IPS-NIHi11 (cell line): ENCODE data around the gene OR2AJ1.
A peak's percentile ranks its signal among the peaks of the same experiment; 100 is the strongest.

ENCODE experiments used
- DNase-seq: peaks from one replicate; pipeline ENCODE4 v3.0.0; 2012; ENCODE audit warnings: mixed read lengths, low spot score

Gene OR2AJ1, protein sequence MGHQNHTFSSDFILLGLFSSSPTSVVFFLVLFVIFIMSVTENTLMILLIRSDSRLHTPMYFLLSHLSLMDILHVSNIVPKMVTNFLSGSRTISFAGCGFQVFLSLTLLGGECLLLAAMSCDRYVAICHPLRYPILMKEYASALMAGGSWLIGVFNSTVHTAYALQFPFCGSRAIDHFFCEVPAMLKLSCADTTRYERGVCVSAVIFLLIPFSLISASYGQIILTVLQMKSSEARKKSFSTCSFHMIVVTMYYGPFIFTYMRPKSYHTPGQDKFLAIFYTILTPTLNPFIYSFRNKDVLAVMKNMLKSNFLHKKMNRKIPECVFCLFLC

GRCh38 chr1:247924868-247925267 is at the start of gene OR2AJ1:
OR2AJ1 (plus strand) TSS chr1:247924889; CDS start chr1:247933769, 8,880 bp downstream.
- DNase-seq, result no peak

GRCh38 chr1:247883346-247883745 is 41.3 kb upstream of the OR2AJ1 start:
- no peak for DNase-seq

DNA sequence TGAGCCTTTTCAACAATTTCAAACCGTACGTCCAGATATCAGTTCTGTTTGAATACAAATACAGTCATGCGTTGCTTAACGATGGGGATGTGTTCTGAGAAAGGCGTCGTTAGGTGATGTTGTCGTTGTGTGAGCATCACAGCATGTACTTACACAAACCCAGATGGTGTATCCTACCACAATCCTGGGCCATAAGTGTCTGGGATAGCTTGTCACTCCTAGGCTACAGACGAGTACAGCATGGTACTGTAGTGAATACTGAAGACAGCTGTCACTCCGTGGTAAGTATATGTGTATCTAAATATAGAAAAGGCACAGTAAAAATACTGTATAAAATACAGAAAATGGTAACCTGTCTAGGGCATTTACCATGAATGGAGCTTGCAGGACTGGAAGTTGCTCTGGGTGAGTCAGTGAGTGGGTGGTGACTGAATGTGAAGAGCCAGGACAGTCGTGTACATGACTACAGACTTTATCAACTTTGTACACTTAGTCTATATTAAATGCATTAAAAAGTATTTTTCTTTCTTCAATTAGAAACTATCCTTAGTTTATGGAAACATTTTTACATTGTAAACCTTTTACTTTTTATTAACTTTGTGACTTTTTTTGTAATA is 39.8 kb upstream of the OR2AJ1 start:
- DNase-seq, result no peak

- DNase-seq, result no peak
These were observed 29.5 kb upstream of the OR2AJ1 start, which contains the start of gene OR2W3 for GRCh38 chr1:247895163-247895637. OR2W3 (plus strand) TSS chr1:247895587; CDS start chr1:247895587, 0 bp downstream.

- DNase-seq, result no peak
These were observed 28.7 kb upstream of the OR2AJ1 start for GRCh38 chr1:247895976-247896375.

DNA sequence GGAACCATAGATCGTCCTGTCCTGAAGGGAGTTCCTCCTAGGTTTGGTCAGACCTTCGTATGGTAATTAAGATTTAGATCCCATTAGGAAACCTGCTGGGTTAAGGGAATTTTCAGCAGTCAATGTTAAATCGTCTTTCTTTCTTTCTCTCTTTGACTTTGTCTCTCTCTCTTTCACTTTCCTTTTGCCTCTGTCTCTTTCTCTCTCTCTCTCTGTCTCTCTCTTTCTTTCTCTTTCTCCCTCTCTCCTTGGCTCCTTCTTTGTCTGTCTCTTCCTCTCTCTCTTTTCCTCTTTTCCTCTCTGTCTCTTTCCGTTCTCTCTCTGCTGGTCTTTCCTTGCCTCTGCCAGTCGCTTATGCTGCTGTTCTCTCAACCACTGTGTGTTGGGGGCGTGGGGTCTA is 20.6 kb upstream of the OR2AJ1 start:
- DNase-seq, result no peak

GRCh38 chr1:247905181-247905580 is 19.5 kb upstream of the OR2AJ1 start:
- no peak for DNase-seq

- DNase-seq, result no peak
These were observed 18.7 kb upstream of the OR2AJ1 start for GRCh38 chr1:247905910-247906503.

DNA sequence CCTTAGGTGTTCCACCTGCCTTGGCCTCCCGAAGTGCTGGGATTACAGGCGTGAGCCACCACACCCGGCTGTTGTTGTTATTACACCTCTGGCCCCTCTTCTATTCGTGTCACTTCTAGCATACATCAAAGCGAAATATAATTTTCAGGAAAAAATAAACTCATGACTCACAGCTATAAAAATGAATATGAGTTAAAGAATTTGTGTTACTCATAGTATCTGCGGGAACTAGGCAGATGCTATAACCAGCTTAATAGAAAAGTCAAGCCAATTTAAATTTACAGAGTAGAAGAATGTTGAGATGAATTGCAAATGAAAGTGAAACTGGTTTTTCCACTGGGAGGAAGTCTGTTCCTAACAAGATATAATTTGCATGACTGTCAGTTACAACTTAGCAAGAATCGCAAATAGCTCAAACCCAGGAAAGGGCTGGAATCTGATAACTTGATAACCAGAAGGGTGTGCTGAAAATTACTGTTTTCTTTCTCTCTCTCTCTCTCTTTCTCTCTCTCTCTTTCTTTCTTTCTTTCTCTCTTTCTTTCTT is 18.1 kb upstream of the OR2AJ1 start:
- DNase-seq, result no peak

GRCh38 chr1:247908766-247909165 is 15.9 kb upstream of the OR2AJ1 start:
- no peak for DNase-seq

GRCh38 chr1:247913786-247914185 is 10.9 kb upstream of the OR2AJ1 start:
- no peak for DNase-seq

GRCh38 chr1:247914941-247915662 is 9.6 kb upstream of the OR2AJ1 start:
- DNase-seq, result no peak

- no peak for DNase-seq
These were observed 4.7 kb upstream of the OR2AJ1 start, which contains the start of gene OR2T8 for GRCh38 chr1:247919952-247920351. OR2T8 (plus strand) TSS chr1:247920252; CDS start chr1:247921018, 766 bp downstream.

- DNase-seq, result no peak
These were observed 748 bp upstream of the OR2AJ1 start for GRCh38 chr1:247923941-247924340.

- no peak for DNase-seq
These were observed 9.3 kb downstream of the OR2AJ1 start for GRCh38 chr1:247933989-247934388.

GRCh38 chr1:247935781-247936180 is 11.1 kb downstream of the OR2AJ1 start:
- no peak for DNase-seq

DNA sequence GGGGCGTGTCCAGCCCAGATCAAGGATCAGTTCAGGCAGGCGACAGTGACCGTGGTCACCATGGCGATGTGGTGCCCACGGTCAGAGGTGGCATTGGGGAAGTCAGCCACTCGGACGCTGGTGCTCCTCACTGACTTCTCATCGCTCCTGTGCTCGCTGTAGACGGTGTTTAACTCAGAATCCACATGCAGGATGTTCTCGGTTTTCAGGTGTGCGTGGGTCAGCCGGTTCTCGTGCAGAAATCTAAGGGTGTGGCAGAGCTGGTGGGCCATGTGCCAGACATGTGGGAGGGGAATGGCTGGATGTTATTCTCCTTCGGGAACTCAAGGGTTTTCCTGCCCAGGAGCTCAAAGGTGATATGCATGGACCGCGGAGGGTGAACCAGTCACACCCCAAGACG is 11.7 kb downstream of the OR2AJ1 start:
- DNase-seq, result no peak

DNA sequence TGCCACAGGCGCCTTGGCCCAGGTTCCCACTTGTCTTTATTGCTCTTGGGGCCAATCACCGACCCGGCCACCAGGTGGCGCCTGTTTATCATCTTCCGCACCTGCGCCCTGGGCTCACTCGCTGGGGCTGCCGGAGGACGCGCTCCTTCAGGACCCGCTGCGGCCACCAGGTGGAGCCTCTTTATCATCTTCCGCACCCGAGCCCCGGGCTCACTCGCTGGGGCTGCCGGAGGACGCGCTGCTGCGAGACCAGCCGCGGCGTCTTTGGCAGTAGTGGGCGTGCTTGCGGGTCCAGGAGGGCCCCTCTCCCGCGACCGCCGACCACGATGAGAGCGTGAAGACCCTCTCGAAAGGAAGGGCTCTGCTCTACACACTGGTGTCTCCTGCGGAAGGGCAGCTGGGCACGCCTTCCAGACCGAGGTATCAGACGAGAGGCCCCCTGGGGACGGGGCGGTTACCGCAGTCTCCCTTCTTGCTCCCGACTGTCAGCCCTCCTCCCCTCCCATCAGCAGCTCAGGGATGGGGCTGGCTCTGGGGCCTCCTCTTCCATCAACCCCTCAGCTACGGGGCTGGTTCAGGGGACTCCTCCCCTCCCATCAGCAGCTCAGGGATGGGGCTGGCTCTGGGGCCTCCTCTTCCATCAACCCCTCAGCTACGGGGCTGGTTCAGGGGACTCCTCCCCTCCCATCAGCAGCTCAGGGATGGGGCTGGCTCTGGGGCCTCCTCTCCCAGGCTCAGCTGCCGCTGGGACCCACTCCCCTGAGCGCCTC is 12.5 kb downstream of the OR2AJ1 start:
- DNase-seq, result peak; percentile 19

DNA sequence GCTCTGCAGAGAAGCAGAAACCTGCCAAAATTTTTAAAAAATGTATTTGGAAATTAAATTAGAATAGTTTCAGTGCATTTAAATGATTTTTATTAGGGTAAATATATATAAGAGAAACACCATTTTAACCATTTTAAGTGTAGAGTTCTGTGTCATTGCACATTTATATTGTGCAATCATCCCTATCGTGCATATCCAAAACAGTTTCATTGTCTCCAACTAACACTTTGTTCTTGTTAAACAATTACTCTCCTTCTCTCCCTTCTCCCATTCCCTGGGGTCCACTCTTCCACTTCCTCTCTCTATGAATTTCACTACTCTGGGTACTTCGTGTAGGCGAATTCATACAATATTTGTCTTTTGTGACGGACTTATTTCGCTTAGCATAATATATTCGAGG is 17.9 kb downstream of the OR2AJ1 start:
- no peak for DNase-seq

- DNase-seq, result no peak
These were observed 23.9 kb downstream of the OR2AJ1 start, which contains the start of gene OR2L8 for GRCh38 chr1:247948558-247948957. OR2L8 (plus strand) TSS chr1:247948858; CDS start chr1:247948858, 0 bp downstream.

DNA sequence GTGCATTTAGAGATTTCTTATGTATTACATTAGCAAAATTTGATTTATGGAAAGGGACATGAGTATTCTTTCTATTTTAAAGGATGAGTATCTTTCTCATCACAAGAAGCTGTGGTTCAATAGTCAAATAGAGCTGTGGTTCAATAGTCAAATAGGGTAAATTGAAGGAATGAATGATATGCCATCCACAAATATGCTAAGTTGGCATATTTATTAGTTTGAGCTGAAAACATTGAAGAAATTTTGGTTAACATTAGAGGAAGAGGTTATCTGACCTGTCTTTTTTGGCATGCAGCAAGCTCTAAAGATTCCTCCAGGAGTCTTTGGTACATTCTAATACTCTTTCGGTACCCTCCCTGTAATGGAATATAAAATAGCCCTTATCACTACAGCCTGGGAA is 28.7 kb downstream of the OR2AJ1 start:
- DNase-seq, result no peak
